ENCODE data around the gene MC1R. TPM values are rescaled to one million over a fixed set of nuclear protein-coding genes. Genes with fewer than 3 reads are reported as not detected.

Gene MC1R
- total RNA-seq, 6 experiments from 2014 or later, result 2.1 to 3.2 (median 3.0) TPM

GRCh38 chr16:89905511-89906139 lies 13.0 kb upstream of the MC1R start:
- Mint-ChIP-seq H3K9me3 (peaks cover 7% of the 10 kb centered on the region; the same call in 1 of the 2 replicates), H3K4me3 (no peak overlapping the region), H3K36me3 (ENCODE audit: low read depth) (peaks cover 22% of the 10 kb centered on the region), H3K4me1 (ENCODE audit: low read depth) (no peaks in the 10 kb centered on the region), H3K27ac (no peak overlapping the region), H3K27me3 (ENCODE audit: insufficient read depth) (peaks cover 3% of the 10 kb centered on the region)
- TF ChIP-seq CTCF (IDR thresholded peaks at IDR 0.05), result no peak
- no peak for DNase-seq

- DNase-seq, result no peak
- Mint-ChIP-seq H3K27ac (no peak overlapping the region), H3K4me1 (ENCODE audit: low read depth) (no peaks in the 10 kb centered on the region), H3K4me3 (no peak overlapping the region), H3K27me3 (ENCODE audit: insufficient read depth) (peaks cover 3% of the 10 kb centered on the region), H3K9me3 (peaks cover 7% of the 10 kb centered on the region; the same call in 1 of the 2 replicates), H3K36me3 (ENCODE audit: low read depth) (peaks cover 24% of the 10 kb centered on the region)
- TF ChIP-seq CTCF (IDR thresholded peaks at IDR 0.05), result 0 out of 2 replicates have a peak, but pooled peaks have one; percentile 23
Observed at GRCh38 chr16:89906140-89907025, 12.3 kb upstream of the MC1R start.

- Mint-ChIP-seq H3K36me3 (ENCODE audit: low read depth) (peaks cover 25% of the 10 kb centered on the region), H3K4me1 (ENCODE audit: low read depth) (no peaks in the 10 kb centered on the region), H3K9me3 (peaks cover 7% of the 10 kb centered on the region; the same call in 1 of the 2 replicates), H3K27ac (no peak overlapping the region), H3K4me3 (no peak overlapping the region), H3K27me3 (ENCODE audit: insufficient read depth) (peaks cover 3% of the 10 kb centered on the region)
- no peak for TF ChIP-seq CTCF (IDR thresholded peaks at IDR 0.05)
- DNase-seq, result no peak
Observed at GRCh38 chr16:89907055-89907814, 11.4 kb upstream of the MC1R start.

GRCh38 chr16:89908236-89908635 lies 10.4 kb upstream of the MC1R start:
- Mint-ChIP-seq H3K36me3 (ENCODE audit: low read depth) (peaks cover 29% of the 10 kb centered on the region), H3K9me3 (peaks cover 7% of the 10 kb centered on the region; the same call in 1 of the 2 replicates), H3K4me1 (ENCODE audit: low read depth) (no peaks in the 10 kb centered on the region), H3K27me3 (ENCODE audit: insufficient read depth) (peaks cover 2% of the 10 kb centered on the region), H3K27ac (no peak overlapping the region), H3K4me3 (no peak overlapping the region)
- no peak for TF ChIP-seq CTCF (IDR thresholded peaks at IDR 0.05)
- DNase-seq, result no peak

Measured in HFFc6 (cell line).